ENCODE measurements around the gene DNAI1. TPM values are rescaled to one million over a fixed set of nuclear protein-coding genes. Genes with fewer than 3 reads are reported as not detected.
A peak's percentile ranks its signal among the peaks of the same experiment; 100 is the strongest.

The DNAI1 gene
- total and polyA plus RNA-seq, 2 experiments from 2014 or later, result 0.57 TPM; not detected in 1

GRCh38 chr9:34546102-34546833 is 87.7 kb downstream of the DNAI1 start:
- H3K4me3 ChIP-seq, result no peak overlapping the region
- no peaks in the 10 kb centered on the region for H3K4me1 ChIP-seq (ENCODE audit: insufficient read depth)
- peaks cover 9% of the 10 kb centered on the region for H3K27me3 ChIP-seq
- no peaks in the 10 kb centered on the region for H3K9me3 ChIP-seq (ENCODE audit: low read depth)
- TF ChIP-seq EZH2 (IDR thresholded peaks at IDR 0.05; ENCODE audit: borderline replicate concordance), result no peak
- no peak for TF ChIP-seq EZH2phosphoT487 (IDR thresholded peaks at IDR 0.05; ENCODE audit: low read depth, severe bottlenecking, unreplicated experiment)
- TF ChIP-seq, protein P1, sequence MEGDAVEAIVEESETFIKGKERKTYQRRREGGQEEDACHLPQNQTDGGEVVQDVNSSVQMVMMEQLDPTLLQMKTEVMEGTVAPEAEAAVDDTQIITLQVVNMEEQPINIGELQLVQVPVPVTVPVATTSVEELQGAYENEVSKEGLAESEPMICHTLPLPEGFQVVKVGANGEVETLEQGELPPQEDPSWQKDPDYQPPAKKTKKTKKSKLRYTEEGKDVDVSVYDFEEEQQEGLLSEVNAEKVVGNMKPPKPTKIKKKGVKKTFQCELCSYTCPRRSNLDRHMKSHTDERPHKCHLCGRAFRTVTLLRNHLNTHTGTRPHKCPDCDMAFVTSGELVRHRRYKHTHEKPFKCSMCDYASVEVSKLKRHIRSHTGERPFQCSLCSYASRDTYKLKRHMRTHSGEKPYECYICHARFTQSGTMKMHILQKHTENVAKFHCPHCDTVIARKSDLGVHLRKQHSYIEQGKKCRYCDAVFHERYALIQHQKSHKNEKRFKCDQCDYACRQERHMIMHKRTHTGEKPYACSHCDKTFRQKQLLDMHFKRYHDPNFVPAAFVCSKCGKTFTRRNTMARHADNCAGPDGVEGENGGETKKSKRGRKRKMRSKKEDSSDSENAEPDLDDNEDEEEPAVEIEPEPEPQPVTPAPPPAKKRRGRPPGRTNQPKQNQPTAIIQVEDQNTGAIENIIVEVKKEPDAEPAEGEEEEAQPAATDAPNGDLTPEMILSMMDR (IDR thresholded peaks at IDR 0.05; ENCODE audit: poor library complexity), result no peak
- H3K36me3 ChIP-seq (replicated peaks; ENCODE audit: insufficient read depth, low read depth), result no peaks in the 10 kb centered on the region
- H3K9me2 ChIP-seq (replicated peaks; ENCODE audit: insufficient read depth), result no peaks in the 10 kb centered on the region
- H3K4me2 ChIP-seq, result no peak overlapping the region
- H4K20me1 ChIP-seq (ENCODE audit: insufficient read depth, poor library complexity, severe bottlenecking), result no peaks in the 10 kb centered on the region
- H2AFZ ChIP-seq, result no peak overlapping the region
- no peak overlapping the region for H3K27ac ChIP-seq
- no peaks in the 10 kb centered on the region for H3K79me2 ChIP-seq
- 91% methylated on average over 7 of the region's 7 CpGs for WGBS (ENCODE audit: low lambda C conversion rate, missing lambda C conversion rate)
- DNase-seq (ENCODE audit: low spot score), result peak; percentile 6

- Histone ChIP-seq H3K27me3 (peaks cover 9% of the 10 kb centered on the region), H3K9me2 (replicated peaks; ENCODE audit: insufficient read depth) (no peaks in the 10 kb centered on the region), H3K36me3 (replicated peaks; ENCODE audit: insufficient read depth, low read depth) (no peaks in the 10 kb centered on the region), H4K20me1 (ENCODE audit: insufficient read depth, poor library complexity, severe bottlenecking) (no peaks in the 10 kb centered on the region), H3K4me1 (ENCODE audit: insufficient read depth) (no peaks in the 10 kb centered on the region), H3K4me3 (no peak overlapping the region), H2AFZ (no peak overlapping the region), H3K79me2 (no peaks in the 10 kb centered on the region), H3K27ac (no peak overlapping the region), H3K4me2 (no peak overlapping the region), H3K9me3 (ENCODE audit: low read depth) (no peaks in the 10 kb centered on the region)
- TF ChIP-seq EZH2phosphoT487 (IDR thresholded peaks at IDR 0.05; ENCODE audit: low read depth, severe bottlenecking, unreplicated experiment), result no peak
- TF ChIP-seq, protein P1 (IDR thresholded peaks at IDR 0.05; ENCODE audit: poor library complexity), result peak; percentile 55
- 74% methylated on average over 16 of the region's 16 CpGs for WGBS (ENCODE audit: low lambda C conversion rate, missing lambda C conversion rate)
- DNase-seq (ENCODE audit: low spot score), result peak; percentile 83
Observed at GRCh38 chr9:34546834-34547827, 88.5 kb downstream of the DNAI1 start.

GRCh38 chr9:34547960-34548611 is 89.5 kb downstream of the DNAI1 start:
- Histone ChIP-seq H3K36me3 (replicated peaks; ENCODE audit: insufficient read depth, low read depth) (no peaks in the 10 kb centered on the region), H3K27me3 (peaks cover 9% of the 10 kb centered on the region), H3K27ac (no peak overlapping the region), H3K9me2 (replicated peaks; ENCODE audit: insufficient read depth) (no peaks in the 10 kb centered on the region), H2AFZ (no peak overlapping the region), H3K79me2 (no peaks in the 10 kb centered on the region), H4K20me1 (ENCODE audit: insufficient read depth, poor library complexity, severe bottlenecking) (no peaks in the 10 kb centered on the region), H3K9me3 (ENCODE audit: low read depth) (no peaks in the 10 kb centered on the region), H3K4me2 (no peak overlapping the region), H3K4me3 (no peak overlapping the region), H3K4me1 (ENCODE audit: insufficient read depth) (no peaks in the 10 kb centered on the region)
- TF ChIP-seq EZH2phosphoT487 (IDR thresholded peaks at IDR 0.05; ENCODE audit: low read depth, severe bottlenecking, unreplicated experiment) (no peak), EZH2 (IDR thresholded peaks at IDR 0.05; ENCODE audit: borderline replicate concordance) (no peak)
- TF ChIP-seq, protein P1 (IDR thresholded peaks at IDR 0.05; ENCODE audit: poor library complexity), result peak; percentile 87
- DNase-seq (ENCODE audit: low spot score), result peak; percentile 87
- 23% methylated on average over 10 of the region's 13 CpGs for WGBS (ENCODE audit: low lambda C conversion rate, missing lambda C conversion rate)

All from hepatocyte (in vitro differentiated cells).